CD1c-positive myeloid dendritic cell (primary cell): ENCODE results near the gene ARHGAP1.
A peak's percentile ranks its signal among the peaks of the same experiment; 100 is the strongest.
"Not testable (repeated sequence)": the region's sequence is repeated elsewhere in the genome, so short reads cannot be mapped to it uniquely, and the experiment has no call there.

ENCODE experiments used
- DNase-seq: peaks from one replicate; pipeline ENCODE4 v3.0.0-alpha.2; 2016; ENCODE audit errors: extremely low spot score

Gene ARHGAP1

DNA sequence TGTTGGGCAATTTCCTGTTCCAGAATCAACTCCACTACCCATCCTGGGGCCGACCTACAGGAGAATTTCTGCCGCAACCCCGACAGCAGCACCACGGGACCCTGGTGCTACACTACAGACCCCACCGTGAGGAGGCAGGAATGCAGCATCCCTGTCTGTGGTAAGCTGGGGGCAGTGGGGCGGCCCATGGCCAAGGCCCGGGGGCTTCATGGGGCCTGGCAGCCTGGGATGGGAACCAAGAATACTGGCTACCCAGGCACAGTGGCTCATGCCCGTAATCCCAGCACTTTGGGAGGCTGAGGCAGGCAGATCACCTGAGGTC is 22.9 kb upstream of the ARHGAP1 start:
- no peak for DNase-seq

GRCh38 chr11:46722566-46723358 is 22.3 kb upstream of the ARHGAP1 start:
- no peak for DNase-seq

- DNase-seq, result no peak
Observed at GRCh38 chr11:46721286-46721685, 20.9 kb upstream of the ARHGAP1 start.

- no peak for DNase-seq
Observed at GRCh38 chr11:46719543-46720218, 19.3 kb upstream of the ARHGAP1 start.

- no peak for DNase-seq
Observed at GRCh38 chr11:46719048-46719542, 18.7 kb upstream of the ARHGAP1 start, which contains the start of gene F2. TSS of gene F2 (plus strand) at chr11:46719213. CDS start at chr11:46719236, 23 bp downstream.

- DNase-seq, result no peak
Observed at GRCh38 chr11:46718155-46719019, 18.0 kb upstream of the ARHGAP1 start.

- DNase-seq, result not testable (repeated sequence)
Observed at GRCh38 chr11:46717825-46718154, 17.4 kb upstream of the ARHGAP1 start.

GRCh38 chr11:46712874-46713576 is 12.6 kb upstream of the ARHGAP1 start:
- DNase-seq, result no peak

DNA sequence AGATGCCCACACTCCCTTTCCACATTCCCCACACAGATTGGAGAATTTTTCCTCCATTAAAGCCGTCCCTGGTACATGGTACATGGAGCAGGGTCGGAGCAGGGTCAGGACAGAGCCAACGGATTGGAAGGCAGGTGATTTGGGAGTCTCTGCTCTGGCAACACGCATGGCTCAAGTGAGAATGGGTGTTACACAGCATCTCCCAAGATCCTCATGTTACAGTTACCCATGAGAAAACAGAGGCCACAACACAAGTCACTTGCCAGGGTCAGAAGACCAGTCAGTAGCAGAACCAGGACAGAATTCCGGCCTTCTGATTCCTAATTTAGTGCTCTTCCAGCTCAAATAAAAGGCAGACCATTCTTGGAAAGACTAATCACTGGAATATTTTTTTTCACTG is 10.9 kb upstream of the ARHGAP1 start:
- no peak for DNase-seq

DNA sequence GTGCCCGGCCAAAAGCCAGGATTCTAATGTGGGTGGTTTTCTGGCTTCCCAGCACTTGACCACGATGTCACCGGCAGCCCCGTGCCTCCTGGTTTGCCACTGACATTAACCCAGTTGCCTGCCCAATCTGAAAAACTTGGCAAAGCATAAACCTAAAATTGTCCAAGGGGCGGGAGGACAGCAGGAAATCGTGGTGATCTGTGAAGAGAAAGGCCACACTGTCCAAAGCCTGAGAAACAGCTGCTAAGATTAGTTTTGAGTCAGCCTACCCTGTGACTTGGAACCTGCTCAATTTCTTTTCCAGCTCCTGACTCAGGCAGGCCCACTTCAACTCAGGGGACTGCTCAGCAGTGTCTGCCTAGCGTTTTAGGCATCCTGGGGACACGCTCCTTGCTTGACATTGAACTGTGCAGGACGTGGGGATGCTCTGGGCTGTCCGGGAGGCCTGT is 10.4 kb upstream of the ARHGAP1 start:
- DNase-seq, result no peak

GRCh38 chr11:46709351-46709750 is 8.9 kb upstream of the ARHGAP1 start:
- not testable (repeated sequence) for DNase-seq

- DNase-seq, result no peak
Observed at GRCh38 chr11:46706886-46707285, 6.5 kb upstream of the ARHGAP1 start.

- DNase-seq, result no peak
Observed at GRCh38 chr11:46705070-46705688, 4.8 kb upstream of the ARHGAP1 start.

DNA sequence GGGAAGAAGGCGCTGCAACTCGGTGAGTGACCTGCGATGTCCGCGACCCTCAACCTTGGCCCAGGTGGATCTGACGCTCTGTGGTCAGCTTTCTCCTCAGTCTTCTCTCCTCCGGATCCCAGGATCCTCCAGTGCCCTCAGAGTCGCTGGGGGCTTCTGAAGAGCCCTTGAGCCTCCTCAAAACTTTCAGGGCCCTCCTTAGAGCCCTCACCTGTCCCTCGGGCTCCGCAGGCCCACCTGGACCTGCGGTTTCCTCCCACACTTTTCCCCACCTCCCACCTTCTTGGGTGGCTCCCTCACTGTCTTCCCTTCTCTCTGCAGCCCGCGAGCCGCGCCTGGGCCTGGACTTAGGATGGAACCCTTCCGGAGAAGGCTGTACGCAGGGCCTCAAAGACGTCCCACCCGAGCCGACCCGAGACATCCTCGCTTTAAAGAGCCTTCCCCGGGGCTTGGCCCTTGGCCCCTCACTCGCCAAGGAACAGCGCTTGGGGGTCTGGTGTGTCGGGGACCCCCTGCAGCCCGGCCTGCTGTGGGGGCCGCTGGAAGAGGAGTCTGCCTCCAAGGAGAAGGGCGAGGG is 747 bp upstream of the ARHGAP1 start:
- DNase-seq, result no peak

DNA sequence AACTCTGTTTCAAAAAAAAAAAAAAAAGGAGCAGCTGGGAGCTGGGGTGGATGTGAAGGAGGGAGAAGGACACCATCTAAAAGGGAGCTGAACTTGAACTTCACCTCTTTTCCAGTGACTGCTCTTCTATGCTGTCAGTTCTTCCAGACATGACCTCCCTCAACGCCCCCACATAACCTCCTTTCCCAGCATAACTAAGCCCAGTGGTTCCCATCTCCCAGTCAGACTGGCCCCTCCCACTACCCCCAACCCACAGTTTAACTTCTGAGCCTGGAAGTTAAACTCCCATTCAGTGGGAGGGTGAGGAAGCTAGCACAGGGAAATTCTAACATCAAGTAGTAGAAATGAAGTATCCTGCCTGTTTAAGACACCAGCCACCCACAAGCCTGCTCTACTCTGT is 1.8 kb downstream of the ARHGAP1 start:
- peak; percentile 34 for DNase-seq

- no peak for DNase-seq
Observed at GRCh38 chr11:46697723-46698122, 2.7 kb downstream of the ARHGAP1 start.

- no peak for DNase-seq
Observed at GRCh38 chr11:46697303-46697702, 3.1 kb downstream of the ARHGAP1 start.

- no peak for DNase-seq
Observed at GRCh38 chr11:46696212-46696558, 4.2 kb downstream of the ARHGAP1 start.

GRCh38 chr11:46695345-46696211 is 4.8 kb downstream of the ARHGAP1 start:
- no peak for DNase-seq

GRCh38 chr11:46694607-46695006 is 5.8 kb downstream of the ARHGAP1 start:
- no peak for DNase-seq
